Measurements from ENCODE around the gene KLHL10. TPM values are rescaled to one million over a fixed set of nuclear protein-coding genes. Genes with fewer than 3 reads are reported as not detected.

Gene KLHL10
- total RNA-seq, 2 donors from 2014 or later: not detected

DNA sequence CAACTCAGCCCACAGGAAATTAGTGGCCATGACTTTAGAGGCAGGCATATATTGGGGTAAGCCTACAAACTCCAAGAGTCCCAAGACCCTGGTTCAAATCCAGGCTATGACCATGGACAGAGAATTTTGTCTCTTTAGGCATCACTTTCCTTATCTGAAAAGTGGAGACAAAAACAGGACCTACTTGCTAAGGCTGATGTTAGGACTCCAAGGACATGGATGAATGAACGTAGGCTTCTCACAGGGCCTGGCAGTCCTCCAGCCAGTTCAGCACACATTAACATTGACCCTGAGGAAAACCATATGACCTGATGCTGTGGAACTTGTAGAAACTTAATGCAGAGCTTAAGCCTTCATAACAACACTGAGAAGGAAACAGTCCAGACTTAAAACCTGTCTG, 23.4 kb upstream of the KLHL10 start:
- no peaks in the 10 kb centered on the region for H3K9me3 ChIP-seq
- H3K27me3 ChIP-seq (replicated peaks; ENCODE audit: insufficient read depth): no peaks in the 10 kb centered on the region
- H3K27ac ChIP-seq: peak overlapping the region in 1 of 2 donors; percentile 64
- H3K4me3 ChIP-seq: peak overlapping the region; percentile 93
- ATAC-seq (ENCODE audit: insufficient number of reproducible peaks, low FRiP score, low read depth) (no peak), DNase-seq (ENCODE audit: low spot score) (no peak)
- H3K36me3 ChIP-seq: no peaks in the 10 kb centered on the region
- H3K4me1 ChIP-seq (ENCODE audit: control insufficient read depth in 1 of 2, low read depth in 2 of 2): peaks cover 8 to 30% of the 10 kb centered on the region in 2 donors
- TF ChIP-seq, protein P1, sequence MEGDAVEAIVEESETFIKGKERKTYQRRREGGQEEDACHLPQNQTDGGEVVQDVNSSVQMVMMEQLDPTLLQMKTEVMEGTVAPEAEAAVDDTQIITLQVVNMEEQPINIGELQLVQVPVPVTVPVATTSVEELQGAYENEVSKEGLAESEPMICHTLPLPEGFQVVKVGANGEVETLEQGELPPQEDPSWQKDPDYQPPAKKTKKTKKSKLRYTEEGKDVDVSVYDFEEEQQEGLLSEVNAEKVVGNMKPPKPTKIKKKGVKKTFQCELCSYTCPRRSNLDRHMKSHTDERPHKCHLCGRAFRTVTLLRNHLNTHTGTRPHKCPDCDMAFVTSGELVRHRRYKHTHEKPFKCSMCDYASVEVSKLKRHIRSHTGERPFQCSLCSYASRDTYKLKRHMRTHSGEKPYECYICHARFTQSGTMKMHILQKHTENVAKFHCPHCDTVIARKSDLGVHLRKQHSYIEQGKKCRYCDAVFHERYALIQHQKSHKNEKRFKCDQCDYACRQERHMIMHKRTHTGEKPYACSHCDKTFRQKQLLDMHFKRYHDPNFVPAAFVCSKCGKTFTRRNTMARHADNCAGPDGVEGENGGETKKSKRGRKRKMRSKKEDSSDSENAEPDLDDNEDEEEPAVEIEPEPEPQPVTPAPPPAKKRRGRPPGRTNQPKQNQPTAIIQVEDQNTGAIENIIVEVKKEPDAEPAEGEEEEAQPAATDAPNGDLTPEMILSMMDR (IDR thresholded peaks at IDR 0.05): no peak

DNA sequence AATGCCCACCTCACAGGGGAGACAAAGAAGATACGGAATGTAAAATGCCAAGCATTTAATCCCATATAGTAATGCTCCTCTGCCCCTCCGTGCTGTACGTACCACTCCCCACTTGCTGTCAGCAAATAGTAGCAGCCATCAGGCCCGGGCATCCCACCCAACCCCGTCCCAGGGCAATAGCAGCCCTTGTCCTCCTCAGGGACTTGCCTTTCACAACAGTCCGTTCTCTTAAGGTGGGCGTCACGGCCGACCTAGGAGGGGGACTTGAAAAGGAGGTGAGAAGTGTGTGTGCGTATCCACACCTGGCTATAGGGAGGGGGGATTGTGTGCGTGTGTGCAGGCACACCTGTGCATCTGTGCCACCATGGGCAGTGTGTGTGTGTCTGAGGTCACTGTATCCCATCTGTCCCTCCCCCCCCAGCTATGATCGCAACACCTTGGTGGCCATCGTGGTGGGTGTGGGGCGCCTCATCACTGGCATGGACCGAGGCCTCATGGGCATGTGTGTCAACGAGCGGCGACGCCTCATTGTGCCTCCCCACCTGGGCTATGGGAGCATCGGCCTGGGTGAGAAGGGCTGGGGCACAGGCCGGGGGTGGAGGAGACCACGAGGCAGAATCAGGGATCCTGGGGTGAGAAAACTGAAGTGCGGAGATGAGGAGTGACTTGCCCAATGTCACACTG, 20.8 kb upstream of the KLHL10 start:
- TF ChIP-seq, protein P1 (IDR thresholded peaks at IDR 0.05): no peak
- no peaks in the 10 kb centered on the region for H3K27me3 ChIP-seq (replicated peaks; ENCODE audit: insufficient read depth)
- DNase-seq (ENCODE audit: low spot score) (no peak), ATAC-seq (ENCODE audit: insufficient number of reproducible peaks, low FRiP score, low read depth) (no peak)
- H3K4me3 ChIP-seq: no peak overlapping the region
- H3K4me1 ChIP-seq (ENCODE audit: control insufficient read depth in 1 of 2, low read depth in 2 of 2): peaks cover 0 to 11% of the 10 kb centered on the region in 2 donors
- no peaks in the 10 kb centered on the region for H3K9me3 ChIP-seq
- no peak overlapping the region for H3K27ac ChIP-seq
- H3K36me3 ChIP-seq: no peaks in the 10 kb centered on the region

DNA sequence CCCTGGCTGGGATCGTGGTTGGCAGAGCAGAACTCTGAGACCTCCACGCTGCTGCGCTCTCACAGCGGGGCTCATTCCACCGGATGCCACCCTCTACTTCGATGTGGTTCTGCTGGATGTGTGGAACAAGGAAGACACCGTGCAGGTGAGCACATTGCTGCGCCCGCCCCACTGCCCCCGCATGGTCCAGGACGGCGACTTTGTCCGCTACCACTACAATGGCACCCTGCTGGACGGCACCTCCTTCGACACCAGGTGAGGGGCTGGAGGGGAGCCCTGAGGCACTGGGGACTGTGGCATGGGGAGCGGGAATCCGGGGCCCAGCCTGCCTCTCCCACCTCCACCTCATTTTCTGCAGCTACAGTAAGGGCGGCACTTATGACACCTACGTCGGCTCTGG, 19.6 kb upstream of the KLHL10 start:
- ATAC-seq (ENCODE audit: insufficient number of reproducible peaks, low FRiP score, low read depth) (no peak), DNase-seq (ENCODE audit: low spot score) (no peak)
- TF ChIP-seq, protein P1 (IDR thresholded peaks at IDR 0.05): no peak
- Histone ChIP-seq H3K4me1 (ENCODE audit: control insufficient read depth in 1 of 2, low read depth in 2 of 2) (peaks cover 0 to 6% of the 10 kb centered on the region in 2 donors), H3K36me3 (no peaks in the 10 kb centered on the region), H3K9me3 (no peaks in the 10 kb centered on the region), H3K27ac (no peak overlapping the region), H3K27me3 (replicated peaks; ENCODE audit: insufficient read depth) (no peaks in the 10 kb centered on the region), H3K4me3 (no peak overlapping the region)

DNA sequence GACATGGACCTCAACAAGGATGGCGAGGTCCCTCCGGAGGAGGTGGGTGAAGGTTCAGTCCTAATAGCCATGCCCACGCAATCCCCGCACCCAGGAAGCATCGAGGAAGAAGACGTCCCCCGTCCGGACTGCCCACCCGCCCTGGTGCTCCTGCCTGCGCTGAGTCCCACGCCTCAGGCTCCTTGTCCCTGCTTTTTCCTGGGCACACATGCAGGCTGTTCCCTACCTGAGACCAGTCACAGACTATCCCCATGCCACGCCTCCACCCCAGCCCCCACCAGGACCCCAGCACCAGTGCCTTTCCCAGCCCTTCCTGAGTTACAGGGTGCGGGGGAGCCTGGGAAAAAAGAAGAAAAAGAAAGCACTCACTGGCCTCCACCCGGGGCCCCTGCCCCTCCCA, 15.8 kb upstream of the KLHL10 start:
- no peaks in the 10 kb centered on the region for H3K27me3 ChIP-seq (replicated peaks; ENCODE audit: insufficient read depth)
- H3K36me3 ChIP-seq: peaks cover 9% of the 10 kb centered on the region
- ATAC-seq (ENCODE audit: insufficient number of reproducible peaks, low FRiP score, low read depth): no peak
- H3K4me3 ChIP-seq: no peak overlapping the region
- no peak overlapping the region for H3K27ac ChIP-seq
- TF ChIP-seq, protein P1 (IDR thresholded peaks at IDR 0.05): no peak
- H3K9me3 ChIP-seq: no peaks in the 10 kb centered on the region
- no peak for DNase-seq (ENCODE audit: low spot score)
- H3K4me1 ChIP-seq (ENCODE audit: control insufficient read depth in 1 of 2, low read depth in 2 of 2): no peaks in the 10 kb centered on the region

DNA sequence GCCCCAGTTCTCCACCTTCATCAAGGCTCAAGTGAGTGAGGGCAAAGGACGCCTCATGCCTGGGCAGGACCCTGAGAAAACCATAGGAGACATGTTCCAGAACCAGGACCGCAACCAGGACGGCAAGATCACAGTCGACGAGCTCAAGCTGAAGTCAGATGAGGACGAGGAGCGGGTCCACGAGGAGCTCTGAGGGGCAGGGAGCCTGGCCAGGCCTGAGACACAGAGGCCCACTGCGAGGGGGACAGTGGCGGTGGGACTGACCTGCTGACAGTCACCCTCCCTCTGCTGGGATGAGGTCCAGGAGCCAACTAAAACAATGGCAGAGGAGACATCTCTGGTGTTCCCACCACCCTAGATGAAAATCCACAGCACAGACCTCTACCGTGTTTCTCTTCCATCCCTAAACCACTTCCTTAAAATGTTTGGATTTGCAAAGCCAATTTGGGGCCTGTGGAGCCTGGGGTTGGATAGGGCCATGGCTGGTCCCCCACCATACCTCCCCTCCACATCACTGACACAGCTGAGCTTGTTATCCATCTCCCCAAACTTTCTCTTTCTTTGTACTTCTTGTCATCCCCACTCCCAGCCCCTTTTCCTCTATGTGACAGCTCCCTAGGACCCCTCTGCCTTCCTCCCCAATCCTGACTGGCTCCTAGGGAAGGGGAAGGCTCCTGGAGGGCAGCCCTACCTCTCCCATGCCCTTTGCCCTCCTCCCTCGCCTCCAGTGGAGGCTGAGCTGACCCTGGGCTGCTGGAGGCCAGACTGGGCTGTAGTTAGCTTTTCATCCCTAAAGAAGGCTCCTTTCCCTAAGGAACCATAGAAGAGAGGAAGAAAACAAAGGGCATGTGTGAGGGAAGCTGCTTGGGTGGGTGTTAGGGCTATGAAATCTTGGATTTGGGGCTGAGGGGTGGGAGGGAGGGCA, 15.1 kb upstream of the KLHL10 start:
- peaks cover 11% of the 10 kb centered on the region for H3K36me3 ChIP-seq
- TF ChIP-seq, protein P1 (IDR thresholded peaks at IDR 0.05): no peak
- H3K9me3 ChIP-seq: no peaks in the 10 kb centered on the region
- ATAC-seq (ENCODE audit: insufficient number of reproducible peaks, low FRiP score, low read depth) (no peak), DNase-seq (ENCODE audit: low spot score) (no peak)
- no peak overlapping the region for H3K4me3 ChIP-seq
- H3K27ac ChIP-seq: no peak overlapping the region
- H3K27me3 ChIP-seq (replicated peaks; ENCODE audit: insufficient read depth): no peaks in the 10 kb centered on the region
- no peaks in the 10 kb centered on the region for H3K4me1 ChIP-seq (ENCODE audit: control insufficient read depth in 1 of 2, low read depth in 2 of 2)
